HepG2 (cell line): ENCODE data around the gene GUCY1A1. TPM values are rescaled to one million over a fixed set of nuclear protein-coding genes. Genes with fewer than 3 reads are reported as not detected.

Experiments
- ATAC-seq: fragments of 200-7000 bp; cut with Tn5 transposase; 3 replicates; pipeline ENCODE4 v1.9.1; 2020; ENCODE audit warnings: mild to moderate bottlenecking, moderate library complexity
- BruUV-seq: library from RNA; stranded (reverse); fragments of 400-500 nt; replicated peaks from 2 replicates; lab custom pipeline; 2021; lab: Mats Ljungman, UMichigan
- CTCF ChIA-PET: fragments of 300-600 bp; formaldehyde crosslinking; extraction: SDS; loops from one replicate; lab custom pipeline; 2021; ENCODE audit warnings: low total read pairs, inconsistent platforms, low intra/inter-chr PET ratio; lab: Yijun Ruan, JAX
- POLR2A ChIA-PET: fragments of 350-600 bp; sonication (Branson Sonifier 250); formaldehyde crosslinking; loops from one replicate; lab custom pipeline; 2020; ENCODE audit warnings: antibody characterized with exemption, inconsistent platforms; lab: Yijun Ruan, JAX
- DNase-seq: peaks from one replicate; pipeline ENCODE4 v3.0.0-alpha.2; 2015; ENCODE audit warnings: low spot score
- FAIRE-seq: peaks from 3 replicates; lab custom pipeline; 2011; peaks lifted over from hg19 to GRCh38; lab: Jason Lieb, UNC
- H2AFZ ChIP-seq: one replicate; pipeline ENCODE4 v1.6.1; 2011; ENCODE audit warnings: low read length, inconsistent platforms
- H3K27ac ChIP-seq: fragments of 300-600 bp; 3 replicates; pipeline ENCODE4 v1.8.0; 2011; ENCODE audit warnings: mixed run types, mild to moderate bottlenecking, mixed read lengths, low read length, inconsistent platforms; ENCODE audit not compliant: insufficient read depth; ENCODE audit errors: extremely low read length
- H3K27me3 ChIP-seq, 2 experiments: fragments of 200-600 bp in 1 of 2; 2 replicates in 1 of 2; 3 replicates in 1 of 2; pipeline versions ENCODE4 v1.6.0 to v1.8.0; 2011; ENCODE audit warnings: low read length in 2 of 2, mild to moderate bottlenecking in 2 of 2, moderate library complexity in 2 of 2, inconsistent platforms in 1 of 2; ENCODE audit not compliant: insufficient read depth in 2 of 2, control insufficient read depth in 1 of 2
- H3K36me3 ChIP-seq, 2 experiments: fragments of 200-600 bp in 1 of 2; replicated peaks in 1 of 2; 2 replicates in 1 of 2; 3 replicates in 1 of 2; pipeline versions ENCODE4 v1.5.1 to v1.8.0; 2011; ENCODE audit warnings: low read length in 2 of 2, inconsistent platforms in 1 of 2; ENCODE audit not compliant: insufficient read depth in 2 of 2, control insufficient read depth in 1 of 2
- H3K4me1 ChIP-seq: 2 replicates; pipeline ENCODE4 v1.5.1; 2012; ENCODE audit warnings: low read length, inconsistent platforms; ENCODE audit not compliant: insufficient read depth
- H3K4me2 ChIP-seq: 2 replicates; pipeline ENCODE4 v1.6.0; 2011; ENCODE audit warnings: low read depth, low read length, inconsistent platforms
- H3K4me3 ChIP-seq, 3 experiments: fragments of 200-600 bp in 1 of 3; sonication (generic), shearing (Covaris generic) in 1 of 3; replicated peaks in 1 of 3; 2 replicates each; pipeline ENCODE4 v1.5.1; 2011 to 2016; ENCODE audit warnings: low read length in 3 of 3, inconsistent platforms in 2 of 3, low read depth in 2 of 3, mild to moderate bottlenecking in 2 of 3, control low read depth in 1 of 3, mixed read lengths in 1 of 3; ENCODE audit not compliant: insufficient read depth in 1 of 3
- H3K79me2 ChIP-seq: one replicate; pipeline ENCODE4 v1.6.1; 2011; ENCODE audit warnings: low read length, inconsistent platforms; ENCODE audit not compliant: insufficient read depth
- H3K9ac ChIP-seq: 2 replicates; pipeline ENCODE4 v1.6.0; 2011; ENCODE audit warnings: mild to moderate bottlenecking, low read depth, low read length, inconsistent platforms; ENCODE audit not compliant: insufficient read depth
- H3K9me3 ChIP-seq: 2 replicates; pipeline ENCODE4 v1.5.1; 2012; ENCODE audit warnings: mild to moderate bottlenecking, low read length
- H4K20me1 ChIP-seq: 2 replicates; pipeline ENCODE4 v1.6.0; 2011; ENCODE audit warnings: inconsistent platforms, mild to moderate bottlenecking, low read length, moderate library complexity; ENCODE audit not compliant: insufficient read depth
- MAFK ChIP-seq, 2 experiments: IDR thresholded peaks in 1 of 2; conservative IDR thresholded peaks in 1 of 2; 2 replicates each; pipeline ENCODE4 v1.6.1; 2011; ENCODE audit warnings: improper control_type of control experiment in 2 of 2, low read length in 2 of 2
- MTA1 ChIP-seq: sonication (generic); formaldehyde crosslinking; IDR thresholded peaks from 2 replicates; pipeline ENCODE4 v1.4.0; 2020; ENCODE audit warnings: missing genetic modification reagents, mild to moderate bottlenecking, borderline replicate concordance
- PLRG1 ChIP-seq: fragments of 450-650 bp; conservative IDR thresholded peaks from 2 replicates; pipeline ENCODE4 v1.6.1; 2016
- REPIN1 ChIP-seq: sonication (generic); formaldehyde crosslinking; IDR thresholded peaks from 2 replicates; pipeline ENCODE4 v1.8.0; 2022; ENCODE audit warnings: missing genetic modification reagents, low read depth, mild to moderate bottlenecking, borderline replicate concordance
- SOX13 ChIP-seq, 3 experiments: fragments of 450-650 bp in 1 of 3; sonication (generic) in 1 of 3; formaldehyde crosslinking in 1 of 3; IDR thresholded peaks in 2 of 3; conservative IDR thresholded peaks in 1 of 3; 2 replicates each; pipeline versions ENCODE4 v1.5.0 to v1.6.1; 2016 to 2020; ENCODE audit warnings: antibody characterized with exemption in 1 of 3, mild to moderate bottlenecking in 1 of 3, missing compliant biosample characterization in 1 of 3, missing genetic modification reagents in 1 of 3, moderate library complexity in 1 of 3
- TBL1XR1 ChIP-seq: fragments of 150-350 bp; IDR thresholded peaks from 2 replicates; pipeline ENCODE4 v1.6.1; 2014; ENCODE audit warnings: borderline replicate concordance, low read length; ENCODE audit not compliant: partially characterized antibody
- U2AF1 ChIP-seq: fragments of 200-400 bp; formaldehyde crosslinking; optimal IDR thresholded peaks from 2 replicates; pipeline ENCODE3; 2017; ENCODE audit warnings: mild to moderate bottlenecking, low read depth, low read length
- ZBTB3 ChIP-seq: sonication (generic); formaldehyde crosslinking; IDR thresholded peaks from 2 replicates; pipeline ENCODE4 v1.4.0; 2020; ENCODE audit warnings: low read depth, mild to moderate bottlenecking, moderate library complexity, missing genetic modification reagents, borderline replicate concordance
- ZNF430 ChIP-seq: sonication (generic); formaldehyde crosslinking; IDR thresholded peaks from 2 replicates; pipeline ENCODE4 v1.9.0; 2021; ENCODE audit warnings: mild to moderate bottlenecking, missing genetic modification reagents
- ZNF451 ChIP-seq: sonication (generic); formaldehyde crosslinking; IDR thresholded peaks from 2 replicates; pipeline ENCODE4 v1.5.0; 2020; ENCODE audit warnings: mild to moderate bottlenecking, missing genetic modification reagents
- ZNF724P ChIP-seq: sonication (generic); formaldehyde crosslinking; IDR thresholded peaks from 2 replicates; pipeline ENCODE4 v1.8.0; 2022; ENCODE audit warnings: missing genetic modification reagents, borderline replicate concordance
- WGBS: methylation state at CpG from one replicate; pipeline ENCODE4 v1.1.6; 2017; ENCODE audit warnings: low lambda C conversion rate; 5-methylcytosine and 5-hydroxymethylcytosine counted together
- in situ Hi-C: cut with HindIII; loops from 2 replicates; pipeline ENCODE4 v1.10.0; 2017; ENCODE audit warnings: low pct_unique_long_range_greater_than_20kb; ENCODE audit not compliant: extremely low pct_ligation_motif_present
- intact Hi-C: fragments of 100-400 bp; cut with micrococcal nuclease; formaldehyde crosslinking; loops from one replicate; pipeline ENCODE4 v1.10.0; 2022; ENCODE audit not compliant: unreplicated experiment
- polyA plus RNA-seq, 8 experiments: library from polyadenylated mRNA; depleted of rRNA in 3 of 8; stranded (reverse) in 7 of 8; unstranded in 1 of 8; fragments of >200 nt; fragmentation: Illumina TruSeq in 4 of 8; extraction: Trizol in 4 of 8; gene quantifications; 2 replicates each; pipeline versions ENCODE4 v1.2.1 to v1.2.3, GENCODE V29; 2011 to 2016; ENCODE audit warnings: low read depth in 4 of 8, missing spikeins in 1 of 8, mixed read lengths in 1 of 8; ENCODE audit not compliant: insufficient read depth in 1 of 8
- total RNA-seq, 5 experiments: library from RNA; depleted of rRNA; stranded (reverse); fragments of >200 nt; fragmentation: Illumina TruSeq; extraction: Trizol; gene quantifications; 2 replicates each; pipeline ENCODE4 v1.2.3, GENCODE V29; 2016; ENCODE audit warnings: low read depth in 1 of 5
- TF ChIP-seq, protein P1 (sequence below): sonication (generic); formaldehyde crosslinking; IDR thresholded peaks from 2 replicates; pipeline ENCODE4 v1.4.0; 2020; ENCODE audit warnings: mild to moderate bottlenecking, missing genetic modification reagents
- TF ChIP-seq, protein P2 (sequence below): sonication (generic); formaldehyde crosslinking; IDR thresholded peaks from 2 replicates; pipeline ENCODE4 v1.8.1; 2022; ENCODE audit warnings: mild to moderate bottlenecking, missing genetic modification reagents
- TF ChIP-seq, protein P3 (sequence below): IDR thresholded peaks from 2 replicates; pipeline ENCODE4 v1.6.1; 2016

GUCY1A1 gene
- total and polyA plus RNA-seq, 2 of the 13 experiments (the other 11 are each of a cell fraction or from before 2014, with no cell fraction given) = not detected

- no peak for DNase-seq
- H3K27ac ChIP-seq = no peak overlapping the region
- H3K4me3 ChIP-seq = no peak overlapping the region
- no peak for ATAC-seq
- WGBS = under 1% methylated on average over 3 of the region's 3 CpGs
- no peak for FAIRE-seq
- H3K36me3 ChIP-seq = no peaks in the 10 kb centered on the region
- BruUV-seq = no TSS peak
- no peaks in the 10 kb centered on the region for H3K4me1 ChIP-seq
- H3K9ac ChIP-seq = no peak overlapping the region
- in situ Hi-C loops (no loop called here), intact Hi-C loops (no loop called here)
- H3K79me2 ChIP-seq = no peaks in the 10 kb centered on the region
- H4K20me1 ChIP-seq = no peaks in the 10 kb centered on the region
- no peak overlapping the region for H2AFZ ChIP-seq
- CTCF ChIA-PET = no interaction called here
- H3K4me2 ChIP-seq = no peak overlapping the region
- no peaks in the 10 kb centered on the region for H3K27me3 ChIP-seq
- TF ChIP-seq SOX13 (IDR thresholded peaks at IDR 0.05) (no peak), SOX13 (CRISPR knock-in tag; conservative IDR thresholded peaks at IDR 0.05 in 1 of 2, IDR thresholded peaks at IDR 0.05 in 1 of 2) (no peak), TBL1XR1 (no peak), ZBTB3 (no peak), ZNF451 (CRISPR knock-in tag) (no peak)
- TF ChIP-seq, protein P1, sequence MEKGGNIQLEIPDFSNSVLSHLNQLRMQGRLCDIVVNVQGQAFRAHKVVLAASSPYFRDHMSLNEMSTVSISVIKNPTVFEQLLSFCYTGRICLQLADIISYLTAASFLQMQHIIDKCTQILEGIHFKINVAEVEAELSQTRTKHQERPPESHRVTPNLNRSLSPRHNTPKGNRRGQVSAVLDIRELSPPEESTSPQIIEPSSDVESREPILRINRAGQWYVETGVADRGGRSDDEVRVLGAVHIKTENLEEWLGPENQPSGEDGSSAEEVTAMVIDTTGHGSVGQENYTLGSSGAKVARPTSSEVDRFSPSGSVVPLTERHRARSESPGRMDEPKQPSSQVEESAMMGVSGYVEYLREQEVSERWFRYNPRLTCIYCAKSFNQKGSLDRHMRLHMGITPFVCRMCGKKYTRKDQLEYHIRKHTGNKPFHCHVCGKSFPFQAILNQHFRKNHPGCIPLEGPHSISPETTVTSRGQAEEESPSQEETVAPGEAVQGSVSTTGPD (CRISPR knock-in tag) = no peak
- no peaks in the 10 kb centered on the region for H3K9me3 ChIP-seq
- POLR2A ChIA-PET = no interaction called here
These were observed 23.6 kb downstream of the GUCY1A1 start for GRCh38 chr4:155690044-155690837.

DNA sequence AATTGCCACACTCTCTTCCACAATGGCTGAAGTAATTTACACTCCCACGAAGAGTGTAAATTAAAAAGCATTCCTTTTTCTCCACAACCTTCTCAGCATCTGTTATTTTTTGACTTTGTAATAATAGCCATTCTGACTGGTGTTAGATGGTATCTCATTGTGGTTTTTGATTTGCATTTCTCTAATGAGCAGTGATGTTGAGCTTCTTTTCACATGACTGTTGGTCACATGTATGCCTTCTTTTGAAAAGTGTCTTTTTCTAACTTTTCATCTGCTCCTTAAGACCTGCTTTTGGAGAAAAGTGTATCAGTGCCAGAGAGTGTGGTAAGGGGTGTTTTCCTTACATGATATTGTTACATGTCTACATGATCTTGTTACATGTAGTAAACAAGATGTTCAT, 25.7 kb downstream of the GUCY1A1 start:
- Histone ChIP-seq H4K20me1 (no peaks in the 10 kb centered on the region), H3K27me3 (no peaks in the 10 kb centered on the region), H3K4me3 (no peak overlapping the region), H3K27ac (no peak overlapping the region), H3K9ac (no peak overlapping the region), H3K4me1 (no peaks in the 10 kb centered on the region), H3K79me2 (no peaks in the 10 kb centered on the region), H2AFZ (no peak overlapping the region), H3K4me2 (no peak overlapping the region), H3K9me3 (no peaks in the 10 kb centered on the region), H3K36me3 (no peaks in the 10 kb centered on the region)
- intact Hi-C loops (no loop called here), in situ Hi-C loops (no loop called here)
- CTCF ChIA-PET = no interaction called here
- FAIRE-seq (no peak), DNase-seq (no peak), ATAC-seq (no peak)
- no TSS peak for BruUV-seq
- POLR2A ChIA-PET = no interaction called here
- 0% methylated on average over 1 of the region's 1 CpG for WGBS
- TF ChIP-seq ZNF430 (CRISPR knock-in tag) = no peak
- no peak for TF ChIP-seq U2AF1
- TF ChIP-seq ZNF724P (CRISPR knock-in tag) = no peak
- TF ChIP-seq, protein P2, sequence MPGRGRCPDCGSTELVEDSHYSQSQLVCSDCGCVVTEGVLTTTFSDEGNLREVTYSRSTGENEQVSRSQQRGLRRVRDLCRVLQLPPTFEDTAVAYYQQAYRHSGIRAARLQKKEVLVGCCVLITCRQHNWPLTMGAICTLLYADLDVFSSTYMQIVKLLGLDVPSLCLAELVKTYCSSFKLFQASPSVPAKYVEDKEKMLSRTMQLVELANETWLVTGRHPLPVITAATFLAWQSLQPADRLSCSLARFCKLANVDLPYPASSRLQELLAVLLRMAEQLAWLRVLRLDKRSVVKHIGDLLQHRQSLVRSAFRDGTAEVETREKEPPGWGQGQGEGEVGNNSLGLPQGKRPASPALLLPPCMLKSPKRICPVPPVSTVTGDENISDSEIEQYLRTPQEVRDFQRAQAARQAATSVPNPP (CRISPR knock-in tag) = no peak
- TF ChIP-seq PLRG1 = no peak
- TF ChIP-seq, protein P3, sequence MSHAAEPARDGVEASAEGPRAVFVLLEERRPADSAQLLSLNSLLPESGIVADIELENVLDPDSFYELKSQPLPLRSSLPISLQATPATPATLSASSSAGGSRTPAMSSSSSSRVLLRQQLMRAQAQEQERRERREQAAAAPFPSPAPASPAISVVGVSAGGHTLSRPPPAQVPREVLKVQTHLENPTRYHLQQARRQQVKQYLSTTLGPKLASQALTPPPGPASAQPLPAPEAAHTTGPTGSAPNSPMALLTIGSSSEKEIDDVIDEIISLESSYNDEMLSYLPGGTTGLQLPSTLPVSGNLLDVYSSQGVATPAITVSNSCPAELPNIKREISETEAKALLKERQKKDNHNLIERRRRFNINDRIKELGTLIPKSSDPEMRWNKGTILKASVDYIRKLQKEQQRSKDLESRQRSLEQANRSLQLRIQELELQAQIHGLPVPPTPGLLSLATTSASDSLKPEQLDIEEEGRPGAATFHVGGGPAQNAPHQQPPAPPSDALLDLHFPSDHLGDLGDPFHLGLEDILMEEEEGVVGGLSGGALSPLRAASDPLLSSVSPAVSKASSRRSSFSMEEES (CRISPR knock-in tag) = no peak
- no peak for TF ChIP-seq MAFK (conservative IDR thresholded peaks at IDR 0.05 in 1 of 2, IDR thresholded peaks at IDR 0.05 in 1 of 2; ENCODE audit: low read length in 2 of 2)
- TF ChIP-seq REPIN1 (CRISPR knock-in tag) = no peak
- no peak for TF ChIP-seq MTA1 (CRISPR knock-in tag)
